SU-DHL-6 (cell line): ENCODE results near the gene APBA3.

Experiments used
- CTCF ChIP-seq: fragments of 200-600 bp; sonication (generic); IDR thresholded peaks from one replicate; pipeline ENCODE4 v1.5.1; 2017; ENCODE audit warnings: antibody characterized with exemption, mild to moderate bottlenecking, low read length, moderate library complexity; ENCODE audit not compliant: insufficient read depth, poor library complexity, severe bottlenecking
- EZH2phosphoT487 ChIP-seq: fragments of 200-600 bp; sonication (generic), shearing (Covaris generic); conservative IDR thresholded peaks from 2 replicates; pipeline ENCODE4 v1.6.1; 2018; ENCODE audit warnings: mild to moderate bottlenecking, antibody characterized with exemption, low read length, moderate library complexity, mixed read lengths

GRCh38 chr19:3723883-3724282 lies 37.6 kb downstream of the APBA3 start:
- TF ChIP-seq CTCF = no peak
- no peak for TF ChIP-seq EZH2phosphoT487
